Measurements from ENCODE around the gene CBX3.

- TF ChIP-seq ATF1 (CRISPR knock-in tag; IDR thresholded peaks at IDR 0.05): no peak
- no peak for TF ChIP-seq CTCF (IDR thresholded peaks at IDR 0.05)
- no peak for TF ChIP-seq ZNF121 (CRISPR knock-in tag; IDR thresholded peaks at IDR 0.05)
- no peak for TF ChIP-seq CREB1 (CRISPR knock-in tag; IDR thresholded peaks at IDR 0.05)
Observed at GRCh38 chr7:26169271-26169670, 32.3 kb upstream of the CBX3 start.
